ENCODE data around the gene WDR59. TPM values are rescaled to one million over a fixed set of nuclear protein-coding genes. Genes with fewer than 3 reads are reported as not detected.

WDR59 gene
- total RNA-seq, 1 donor from 2014 or later, result 16.3 TPM

DNA sequence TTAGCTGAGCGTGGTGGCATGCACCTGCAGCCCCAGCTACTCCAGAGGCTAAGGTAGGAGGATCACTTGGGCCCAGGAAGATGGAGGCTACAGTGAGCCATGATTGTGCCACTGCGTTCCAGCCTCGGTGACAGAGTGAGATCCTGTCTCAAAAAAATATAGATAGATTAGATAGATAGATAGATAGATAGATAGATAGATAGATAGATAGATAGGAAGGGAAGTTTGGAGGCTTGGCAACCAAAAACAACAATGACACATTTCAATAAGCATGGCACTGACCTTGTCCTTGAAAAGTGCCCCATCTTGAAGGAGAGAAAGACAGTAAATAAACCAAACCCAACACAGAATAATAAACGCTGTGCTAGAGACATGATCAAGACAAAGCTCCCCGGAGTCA, 152.7 kb downstream of the WDR59 start:
- H3K4me3 ChIP-seq (ENCODE audit: low read depth, low read length), result no peak overlapping the region
- TF ChIP-seq, protein P1, sequence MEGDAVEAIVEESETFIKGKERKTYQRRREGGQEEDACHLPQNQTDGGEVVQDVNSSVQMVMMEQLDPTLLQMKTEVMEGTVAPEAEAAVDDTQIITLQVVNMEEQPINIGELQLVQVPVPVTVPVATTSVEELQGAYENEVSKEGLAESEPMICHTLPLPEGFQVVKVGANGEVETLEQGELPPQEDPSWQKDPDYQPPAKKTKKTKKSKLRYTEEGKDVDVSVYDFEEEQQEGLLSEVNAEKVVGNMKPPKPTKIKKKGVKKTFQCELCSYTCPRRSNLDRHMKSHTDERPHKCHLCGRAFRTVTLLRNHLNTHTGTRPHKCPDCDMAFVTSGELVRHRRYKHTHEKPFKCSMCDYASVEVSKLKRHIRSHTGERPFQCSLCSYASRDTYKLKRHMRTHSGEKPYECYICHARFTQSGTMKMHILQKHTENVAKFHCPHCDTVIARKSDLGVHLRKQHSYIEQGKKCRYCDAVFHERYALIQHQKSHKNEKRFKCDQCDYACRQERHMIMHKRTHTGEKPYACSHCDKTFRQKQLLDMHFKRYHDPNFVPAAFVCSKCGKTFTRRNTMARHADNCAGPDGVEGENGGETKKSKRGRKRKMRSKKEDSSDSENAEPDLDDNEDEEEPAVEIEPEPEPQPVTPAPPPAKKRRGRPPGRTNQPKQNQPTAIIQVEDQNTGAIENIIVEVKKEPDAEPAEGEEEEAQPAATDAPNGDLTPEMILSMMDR (conservative IDR thresholded peaks at IDR 0.05; ENCODE audit: low read depth, low read length), result no peak
- no peak for DNase-seq (ENCODE audit: low read depth)

DNA sequence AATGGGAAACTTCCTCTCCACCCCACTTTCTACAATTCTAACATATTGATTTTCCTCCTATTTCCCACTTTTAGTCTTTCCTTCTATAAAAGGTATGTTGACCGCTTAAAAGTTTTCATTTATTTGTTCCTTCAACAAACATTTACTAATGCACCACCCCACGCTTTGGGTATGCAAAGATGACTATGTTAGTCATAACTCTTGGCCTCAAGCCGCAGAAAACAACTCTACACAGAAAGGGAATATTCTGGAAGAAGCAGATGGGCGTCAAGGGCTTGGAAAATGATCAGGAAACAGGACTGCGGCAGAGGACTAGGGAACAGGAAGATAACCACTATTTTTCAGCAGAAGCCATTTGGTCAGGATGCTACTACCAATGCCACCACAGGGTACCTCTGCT, 153.5 kb downstream of the WDR59 start:
- no peak for DNase-seq (ENCODE audit: low read depth)
- no peak overlapping the region for H3K4me3 ChIP-seq (ENCODE audit: low read depth, low read length)
- TF ChIP-seq, protein P1 (conservative IDR thresholded peaks at IDR 0.05; ENCODE audit: low read depth, low read length), result no peak

DNA sequence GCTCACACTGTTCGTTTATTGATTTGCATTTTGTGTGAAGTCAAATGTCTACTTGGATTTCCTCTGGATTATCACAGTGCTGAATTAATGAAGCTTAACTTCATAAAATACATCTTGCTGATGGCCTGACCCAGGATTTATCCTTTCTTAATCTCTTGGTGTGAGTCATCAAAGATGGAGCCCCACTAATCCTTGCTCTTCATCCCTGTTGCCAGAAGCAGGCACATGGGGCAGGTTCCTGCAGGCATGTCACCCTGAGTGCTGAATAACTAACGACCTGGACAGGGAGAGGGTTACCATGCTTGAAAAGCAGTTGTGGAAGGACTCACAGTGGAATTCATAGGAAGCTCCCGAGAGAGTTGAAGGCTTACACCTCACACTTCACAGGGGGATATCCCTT, 154.3 kb downstream of the WDR59 start:
- TF ChIP-seq, protein P1 (conservative IDR thresholded peaks at IDR 0.05; ENCODE audit: low read depth, low read length), result no peak
- H3K4me3 ChIP-seq (ENCODE audit: low read depth, low read length), result no peak overlapping the region
- DNase-seq (ENCODE audit: low read depth), result no peak

DNA sequence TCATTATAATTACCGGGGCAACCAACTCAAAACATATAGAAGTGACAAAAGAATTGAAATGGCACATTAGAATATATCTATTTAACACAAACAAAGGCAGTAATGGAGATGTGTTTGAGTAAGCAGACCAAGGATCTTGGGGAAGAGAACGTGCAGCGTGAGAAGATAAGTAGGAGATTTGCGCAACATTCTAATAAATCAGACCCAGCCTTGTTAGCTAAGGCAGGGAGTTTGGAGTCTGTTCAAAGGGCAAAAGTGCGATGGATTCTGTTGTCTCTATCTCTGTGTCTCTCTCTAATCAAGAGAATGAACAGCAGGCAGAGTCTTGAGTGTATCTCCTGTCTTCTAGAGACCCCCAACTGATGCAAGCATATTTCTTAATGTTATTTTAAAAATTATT, 155.3 kb downstream of the WDR59 start:
- DNase-seq (ENCODE audit: low read depth), result no peak
- H3K4me3 ChIP-seq (ENCODE audit: low read depth, low read length), result no peak overlapping the region
- TF ChIP-seq, protein P1 (conservative IDR thresholded peaks at IDR 0.05; ENCODE audit: low read depth, low read length), result no peak

DNA sequence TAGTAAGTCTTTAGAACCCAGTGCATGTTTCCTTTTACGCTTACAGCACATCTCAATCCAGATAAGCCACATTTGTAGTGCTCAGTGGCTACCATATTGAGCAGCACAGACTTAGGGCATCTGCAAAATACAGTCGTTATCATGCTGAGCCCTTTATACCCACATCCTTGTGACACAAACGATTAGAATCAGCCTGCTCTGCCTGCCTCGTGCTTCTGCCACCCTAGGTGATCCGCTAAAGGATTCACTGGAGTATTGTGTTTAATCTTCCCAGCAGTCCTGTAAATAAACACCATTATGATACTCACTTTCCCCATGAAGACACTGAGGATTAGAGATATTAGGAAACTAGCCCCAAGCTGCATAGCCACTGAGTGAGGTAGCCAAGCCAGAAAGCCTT, 159.0 kb downstream of the WDR59 start:
- no peak for DNase-seq (ENCODE audit: low read depth)
- H3K4me3 ChIP-seq (ENCODE audit: low read depth, low read length), result no peak overlapping the region
- TF ChIP-seq, protein P1 (conservative IDR thresholded peaks at IDR 0.05; ENCODE audit: low read depth, low read length), result no peak

DNA sequence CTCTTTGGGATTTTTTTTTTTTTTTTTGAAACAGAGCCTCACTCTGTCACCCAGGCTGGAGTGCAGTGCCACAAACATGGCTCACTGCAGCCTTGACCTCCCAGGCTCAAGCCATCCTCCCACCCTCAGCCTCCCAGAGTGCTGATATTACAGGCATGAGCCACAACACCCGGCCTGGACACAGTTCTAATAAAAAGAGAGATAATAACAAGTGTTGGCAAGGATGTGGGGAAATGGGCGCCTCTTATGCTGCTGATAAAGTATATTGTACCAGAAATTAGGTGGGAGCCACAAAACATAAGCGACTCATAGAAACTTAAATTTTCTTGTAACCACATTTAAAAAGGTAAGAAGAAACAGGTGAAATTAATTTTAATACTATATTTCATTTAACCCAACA, 159.9 kb downstream of the WDR59 start:
- H3K4me3 ChIP-seq (ENCODE audit: low read depth, low read length), result no peak overlapping the region
- DNase-seq (ENCODE audit: low read depth), result no peak
- TF ChIP-seq, protein P1 (conservative IDR thresholded peaks at IDR 0.05; ENCODE audit: low read depth, low read length), result no peak

Other genes starting within 250 kb of the WDR59 start
- 3.3 and 11.5 TPM in 2 replicates for gene FA2H, start 210.3 kb downstream of the WDR59 start, total RNA-seq
- gene ZNRF1, start 13.9 kb upstream of the WDR59 start, total RNA-seq, result 26.0 and 26.8 TPM in 2 replicates
- gene LDHD, start 131.7 kb upstream of the WDR59 start, total RNA-seq, result 0.12 TPM in 1 of 2 replicates, not detected in the other
- 8.1 and 9.2 TPM in 2 replicates for gene ZFP1, start 163.4 kb upstream of the WDR59 start, total RNA-seq
- gene CTRB2, start 222.0 kb upstream of the WDR59 start, total RNA-seq, result not detected in 2 replicates
- gene CTRB1, start 233.9 kb upstream of the WDR59 start, total RNA-seq, result not detected in 2 replicates